Measurements from ENCODE around the gene SAMMSON.

DNA sequence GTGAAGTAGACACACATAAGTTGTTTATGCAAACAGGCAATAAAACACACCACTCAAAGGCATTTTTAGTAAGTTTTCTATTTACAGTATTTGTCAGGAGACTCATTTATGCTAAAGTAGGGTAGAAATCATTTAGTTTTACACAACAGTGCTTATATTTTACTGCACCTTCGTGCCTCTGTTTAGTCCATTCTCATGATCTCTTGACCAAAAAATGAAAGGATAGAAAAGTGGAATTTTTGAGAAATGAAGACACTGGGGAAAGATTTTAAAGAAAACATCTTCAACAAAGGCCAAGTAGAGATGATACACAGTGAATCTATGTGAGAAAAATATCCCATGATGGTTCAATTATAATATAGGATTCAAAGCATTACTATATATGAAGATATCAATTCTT lies 114.9 kb downstream of the SAMMSON start:
- TF ChIP-seq SIN3A (IDR thresholded peaks at IDR 0.05; ENCODE audit: borderline replicate concordance, insufficient read depth, low read length) (no peak), POLR2AphosphoS5 (IDR thresholded peaks at IDR 0.05; ENCODE audit: low read depth, low read length) (no peak), TAF1 (IDR thresholded peaks at IDR 0.05; ENCODE audit: borderline replicate concordance, insufficient read depth, low read length) (no peak), FOXP2 (optimal IDR thresholded peaks at IDR 0.05; ENCODE audit: borderline replicate concordance, extremely low read depth, extremely low read length, insufficient read depth) (no peak)
- TF ChIP-seq, protein P1, sequence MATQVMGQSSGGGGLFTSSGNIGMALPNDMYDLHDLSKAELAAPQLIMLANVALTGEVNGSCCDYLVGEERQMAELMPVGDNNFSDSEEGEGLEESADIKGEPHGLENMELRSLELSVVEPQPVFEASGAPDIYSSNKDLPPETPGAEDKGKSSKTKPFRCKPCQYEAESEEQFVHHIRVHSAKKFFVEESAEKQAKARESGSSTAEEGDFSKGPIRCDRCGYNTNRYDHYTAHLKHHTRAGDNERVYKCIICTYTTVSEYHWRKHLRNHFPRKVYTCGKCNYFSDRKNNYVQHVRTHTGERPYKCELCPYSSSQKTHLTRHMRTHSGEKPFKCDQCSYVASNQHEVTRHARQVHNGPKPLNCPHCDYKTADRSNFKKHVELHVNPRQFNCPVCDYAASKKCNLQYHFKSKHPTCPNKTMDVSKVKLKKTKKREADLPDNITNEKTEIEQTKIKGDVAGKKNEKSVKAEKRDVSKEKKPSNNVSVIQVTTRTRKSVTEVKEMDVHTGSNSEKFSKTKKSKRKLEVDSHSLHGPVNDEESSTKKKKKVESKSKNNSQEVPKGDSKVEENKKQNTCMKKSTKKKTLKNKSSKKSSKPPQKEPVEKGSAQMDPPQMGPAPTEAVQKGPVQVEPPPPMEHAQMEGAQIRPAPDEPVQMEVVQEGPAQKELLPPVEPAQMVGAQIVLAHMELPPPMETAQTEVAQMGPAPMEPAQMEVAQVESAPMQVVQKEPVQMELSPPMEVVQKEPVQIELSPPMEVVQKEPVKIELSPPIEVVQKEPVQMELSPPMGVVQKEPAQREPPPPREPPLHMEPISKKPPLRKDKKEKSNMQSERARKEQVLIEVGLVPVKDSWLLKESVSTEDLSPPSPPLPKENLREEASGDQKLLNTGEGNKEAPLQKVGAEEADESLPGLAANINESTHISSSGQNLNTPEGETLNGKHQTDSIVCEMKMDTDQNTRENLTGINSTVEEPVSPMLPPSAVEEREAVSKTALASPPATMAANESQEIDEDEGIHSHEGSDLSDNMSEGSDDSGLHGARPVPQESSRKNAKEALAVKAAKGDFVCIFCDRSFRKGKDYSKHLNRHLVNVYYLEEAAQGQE (IDR thresholded peaks at IDR 0.05; ENCODE audit: insufficient read depth in 1 of 2, low read depth in 2 of 2, low read length in 2 of 2) = no peak
